Measurements from ENCODE around the gene FAM200B.

Gene FAM200B

DNA sequence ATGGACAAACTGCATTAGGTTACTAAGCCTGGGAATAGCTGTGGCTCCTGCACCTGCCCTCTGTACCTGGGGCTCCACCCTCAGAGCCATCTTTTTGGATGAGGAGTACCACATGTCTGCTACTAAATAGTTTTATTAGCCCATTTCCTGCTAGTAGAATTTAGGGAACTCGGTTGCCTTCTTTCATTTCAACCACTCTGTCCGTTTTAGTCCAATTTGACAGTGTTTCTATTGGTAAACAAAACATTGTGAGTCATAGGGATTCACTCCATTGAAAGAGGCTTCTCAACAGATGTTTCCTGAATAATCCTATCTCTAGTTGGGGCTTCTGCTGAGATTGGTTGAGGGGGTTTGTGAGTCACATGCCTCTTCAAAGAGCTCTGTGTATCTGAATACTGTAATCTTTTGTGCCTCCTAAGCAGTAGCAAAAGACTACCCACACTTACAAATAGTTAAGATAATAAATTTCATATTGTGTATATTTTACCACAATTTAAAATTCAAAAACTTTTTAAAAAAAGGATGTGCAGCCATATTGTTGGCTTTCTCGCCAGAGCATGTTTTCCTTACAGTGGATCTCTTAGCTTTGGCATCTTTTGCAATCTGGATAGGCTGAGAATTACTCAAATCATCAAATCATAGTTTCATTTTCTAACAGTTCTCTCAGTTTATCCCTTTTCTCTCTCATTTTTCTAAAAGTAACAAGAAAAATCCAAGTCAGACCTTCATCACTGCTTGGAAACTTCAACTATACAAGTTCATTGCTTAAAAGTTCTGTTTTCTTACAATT, 9.9 kb downstream of the FAM200B start:
- peak; percentile 28 for DNase-seq
- in situ Hi-C loops (cut with MboI; ENCODE audit: low pct_unique_long_range_greater_than_20kb, low sequenced_read_pairs): no loop called here

DNA sequence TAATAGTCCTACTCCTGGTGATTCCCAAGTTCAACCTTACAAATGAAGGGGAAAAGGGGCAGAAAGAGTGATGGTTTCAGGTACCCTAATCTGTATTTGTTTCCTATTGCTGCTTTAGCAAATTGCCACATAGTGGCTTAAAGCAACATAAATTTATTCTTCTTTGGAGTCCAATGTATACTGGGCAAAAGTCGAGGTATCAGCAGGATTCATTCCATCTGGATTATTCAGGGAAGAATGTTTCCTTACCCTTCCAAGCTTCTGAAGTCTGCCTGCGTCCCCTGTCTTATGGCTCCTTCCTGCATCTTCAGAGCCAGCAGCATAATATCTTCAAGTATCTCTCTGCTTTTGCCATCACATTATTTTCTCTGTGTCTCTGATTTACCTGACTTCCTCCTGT, 11.0 kb downstream of the FAM200B start:
- no peak for DNase-seq
- in situ Hi-C loops (cut with MboI; ENCODE audit: low pct_unique_long_range_greater_than_20kb, low sequenced_read_pairs): no loop called here

DNA sequence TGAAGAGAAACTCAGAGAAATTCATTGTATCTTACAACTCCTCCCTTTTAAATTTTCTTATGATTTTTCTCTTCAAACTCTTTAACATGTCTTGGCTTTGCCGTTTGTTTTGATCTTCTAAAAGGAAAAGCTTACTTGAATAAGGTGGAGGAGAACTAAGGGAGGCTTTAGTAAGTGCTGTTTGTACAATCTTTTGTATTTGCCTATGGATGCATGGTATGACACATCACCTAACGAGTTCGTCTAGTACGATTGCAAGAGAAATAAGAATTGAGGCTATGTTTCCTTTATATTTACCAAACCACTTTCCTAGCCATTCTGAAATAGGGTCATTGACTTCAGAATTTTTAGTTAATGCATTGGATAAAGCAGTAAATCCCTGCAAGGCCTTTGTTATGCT, 12.8 kb downstream of the FAM200B start:
- in situ Hi-C loops (cut with MboI; ENCODE audit: low pct_unique_long_range_greater_than_20kb, low sequenced_read_pairs): no loop called here
- no peak for DNase-seq

DNA sequence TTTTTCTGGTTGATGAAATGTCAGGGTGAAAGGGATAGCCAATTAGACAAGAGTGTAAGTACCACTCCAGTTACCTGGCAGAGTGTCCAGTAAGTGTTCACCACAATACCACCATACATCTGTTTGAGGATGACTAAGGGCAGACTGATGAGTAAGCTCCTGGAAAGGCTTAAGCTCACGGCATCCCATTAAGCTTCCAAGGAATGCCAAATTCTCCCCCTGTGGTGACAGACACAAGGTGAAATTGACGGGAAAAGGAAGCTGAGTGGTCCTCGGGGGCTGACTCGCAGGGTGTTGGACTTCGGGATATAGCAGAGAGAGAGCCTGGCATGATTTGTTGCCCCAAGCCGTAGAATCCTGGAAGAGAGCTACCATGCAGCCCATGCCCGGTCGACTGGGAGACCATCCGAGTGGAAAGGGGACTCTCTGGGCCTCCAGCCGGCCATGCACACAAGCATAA, 13.6 kb downstream of the FAM200B start:
- DNase-seq: no peak
- in situ Hi-C loops (cut with MboI; ENCODE audit: low pct_unique_long_range_greater_than_20kb, low sequenced_read_pairs): no loop called here

DNA sequence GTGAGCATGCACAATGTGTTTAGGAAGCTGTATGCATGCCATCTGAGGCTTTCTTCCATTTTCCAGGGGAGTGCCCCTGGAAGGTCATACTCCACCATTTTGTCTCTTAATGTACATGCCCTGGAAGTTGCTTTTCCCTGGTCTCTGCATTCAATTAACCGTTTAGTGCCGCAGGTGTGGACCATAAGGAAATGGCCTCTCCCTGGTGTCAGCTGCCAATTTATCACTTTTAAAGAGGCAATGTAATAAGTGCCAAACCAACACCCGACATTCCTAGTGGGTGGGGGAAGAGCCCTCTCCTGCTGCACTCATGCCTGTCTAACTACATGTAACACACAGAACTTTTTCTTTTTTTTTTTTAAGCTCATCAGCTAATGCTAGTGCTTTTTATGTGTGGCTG, 14.1 kb downstream of the FAM200B start:
- in situ Hi-C loops (cut with MboI; ENCODE audit: low pct_unique_long_range_greater_than_20kb, low sequenced_read_pairs): no loop called here
- DNase-seq: no peak

DNA sequence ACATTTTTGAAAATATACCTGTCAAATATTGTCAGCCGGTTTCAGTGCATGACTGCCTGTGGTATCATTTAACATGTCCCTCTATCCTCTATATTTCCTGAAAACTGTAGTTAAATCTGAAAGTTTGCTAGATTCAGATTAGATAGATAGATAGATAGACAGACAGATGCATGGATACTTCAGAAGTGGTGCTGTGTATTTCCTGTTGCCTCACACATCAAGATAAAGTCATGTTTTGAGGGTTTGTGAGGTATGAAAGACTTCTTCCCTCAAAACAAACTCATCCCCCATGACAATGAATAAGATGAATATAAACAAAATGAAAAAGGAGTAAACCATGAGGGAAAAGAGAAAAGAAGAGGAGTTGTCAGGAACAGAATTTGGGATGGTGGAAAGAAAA, 15.2 kb downstream of the FAM200B start:
- no peak for DNase-seq
- in situ Hi-C loops (cut with MboI; ENCODE audit: low pct_unique_long_range_greater_than_20kb, low sequenced_read_pairs): no loop called here

DNA sequence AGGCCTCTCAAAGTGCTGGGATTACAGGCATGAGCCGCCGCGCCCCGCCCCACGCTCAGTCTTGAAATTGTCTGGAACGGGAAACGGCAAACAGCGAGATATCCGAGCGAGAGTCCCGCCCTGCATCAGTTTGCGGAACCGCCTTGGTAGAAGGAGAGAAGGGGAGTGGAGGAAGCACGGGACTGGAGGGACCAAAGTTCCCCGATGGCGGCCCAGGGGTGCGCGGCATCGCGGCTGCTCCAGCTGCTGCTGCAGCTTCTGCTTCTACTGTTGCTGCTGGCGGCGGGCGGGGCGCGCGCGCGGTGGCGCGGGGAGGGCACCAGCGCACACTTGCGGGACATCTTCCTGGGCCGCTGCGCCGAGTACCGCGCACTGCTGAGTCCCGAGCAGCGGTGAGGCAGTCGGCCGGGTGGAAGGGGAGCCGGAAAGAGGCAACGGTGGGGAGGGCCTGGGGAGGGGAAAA, 21.3 kb downstream of the FAM200B start, which contains the start of gene BST1:
TSS of gene BST1 (plus strand) at position 125 of the 463 bp plus-strand sequence. CDS start at position 205, 80 bp downstream.
- peak; percentile 86 for DNase-seq
- in situ Hi-C loops (cut with MboI; ENCODE audit: low pct_unique_long_range_greater_than_20kb, low sequenced_read_pairs): no loop called here

DNA sequence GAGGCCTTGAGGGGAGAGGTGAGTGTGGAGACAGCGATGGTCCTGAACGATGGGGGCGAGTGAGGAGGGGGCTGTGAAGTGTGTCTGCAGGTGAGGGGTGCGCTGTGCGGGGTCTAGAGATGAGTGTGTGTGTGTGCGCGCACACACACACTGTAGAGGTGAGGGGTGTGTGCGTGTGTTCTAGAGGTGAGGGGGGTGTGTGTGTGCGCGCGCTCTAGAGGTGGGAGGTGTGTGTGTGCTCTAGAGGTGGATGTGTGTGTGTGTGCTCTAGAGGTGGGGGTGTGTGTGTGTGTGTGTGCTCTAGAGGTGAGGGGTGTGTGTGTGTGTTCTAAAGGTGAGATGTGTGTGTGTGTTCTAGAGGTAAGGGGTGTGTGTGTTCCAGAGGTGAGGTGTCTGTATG, 21.8 kb downstream of the FAM200B start:
- DNase-seq: no peak
- in situ Hi-C loops (cut with MboI; ENCODE audit: low pct_unique_long_range_greater_than_20kb, low sequenced_read_pairs): no loop called here

DNA sequence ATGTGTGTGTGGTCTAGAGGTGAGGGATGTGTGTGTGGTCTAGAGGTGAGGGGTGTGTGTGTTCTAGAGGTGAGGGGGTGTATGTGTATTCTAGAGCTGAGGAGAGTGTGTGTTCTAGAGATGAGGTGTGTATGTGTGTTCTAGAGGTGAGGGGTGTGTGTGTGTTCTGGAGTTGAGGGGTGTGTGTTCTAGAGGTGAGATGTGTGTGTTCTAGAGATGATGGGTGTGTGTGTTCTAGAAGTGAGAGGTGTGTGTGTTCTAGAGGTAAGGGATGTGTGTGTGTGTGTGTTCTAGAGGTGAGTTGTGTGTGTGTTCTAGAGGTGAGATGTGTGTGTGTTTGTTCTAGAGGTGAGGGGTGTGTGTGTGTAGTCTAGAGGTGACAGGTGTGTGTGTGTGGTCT, 22.5 kb downstream of the FAM200B start:
- in situ Hi-C loops (cut with MboI; ENCODE audit: low pct_unique_long_range_greater_than_20kb, low sequenced_read_pairs): no loop called here
- no peak for DNase-seq

DNA sequence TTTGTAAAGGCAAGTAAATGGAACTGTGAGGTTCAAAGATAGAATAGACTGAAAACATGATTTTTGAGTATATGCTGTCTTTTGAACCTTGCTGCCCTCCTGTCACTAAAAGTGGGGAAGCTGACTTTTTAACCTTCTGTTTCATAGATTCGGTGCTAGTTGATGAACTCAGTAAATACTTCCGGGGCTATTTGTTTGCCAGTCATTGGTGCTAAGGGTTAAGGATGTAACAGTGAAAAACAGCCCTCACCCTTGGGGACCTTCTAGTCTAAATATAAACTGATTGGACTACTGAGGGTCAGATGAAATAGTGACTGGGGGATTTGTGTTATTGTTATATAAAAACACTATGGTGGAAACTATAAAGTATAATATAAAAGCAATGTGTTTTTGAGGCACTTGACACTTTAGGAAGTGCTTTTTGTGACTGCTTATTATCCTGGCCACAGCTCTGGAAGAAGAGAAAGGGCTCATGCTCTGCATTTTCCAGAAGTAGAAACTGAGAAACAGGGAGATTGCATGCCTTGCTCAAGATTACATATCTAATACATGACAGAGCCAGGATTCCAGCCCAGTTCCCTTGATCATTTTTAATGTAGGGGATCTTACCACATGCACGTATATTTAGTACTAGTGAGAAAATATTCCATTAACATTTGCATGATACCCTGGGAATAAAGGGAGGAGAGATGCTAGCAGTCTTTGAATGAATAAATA, 25.2 kb downstream of the FAM200B start:
- in situ Hi-C loops (cut with MboI; ENCODE audit: low pct_unique_long_range_greater_than_20kb, low sequenced_read_pairs): no loop called here
- DNase-seq: no peak

DNA sequence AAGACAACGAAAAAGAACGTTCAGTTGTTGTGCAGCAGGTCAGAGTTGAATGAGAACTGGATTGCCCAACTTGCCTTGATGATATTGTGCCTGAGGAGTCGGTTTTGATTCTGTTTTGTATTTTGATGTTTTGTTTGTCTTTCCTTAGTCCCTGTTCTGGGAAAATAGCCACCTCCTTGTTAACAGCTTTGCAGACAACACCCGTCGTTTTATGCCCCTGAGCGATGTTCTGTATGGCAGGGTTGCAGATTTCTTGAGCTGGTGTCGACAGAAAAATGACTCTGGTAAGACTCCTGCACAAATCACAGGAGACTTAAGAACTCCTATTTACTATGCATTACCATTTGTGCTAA, 25.7 kb downstream of the FAM200B start:
- in situ Hi-C loops (cut with MboI; ENCODE audit: low pct_unique_long_range_greater_than_20kb, low sequenced_read_pairs): no loop called here

DNA sequence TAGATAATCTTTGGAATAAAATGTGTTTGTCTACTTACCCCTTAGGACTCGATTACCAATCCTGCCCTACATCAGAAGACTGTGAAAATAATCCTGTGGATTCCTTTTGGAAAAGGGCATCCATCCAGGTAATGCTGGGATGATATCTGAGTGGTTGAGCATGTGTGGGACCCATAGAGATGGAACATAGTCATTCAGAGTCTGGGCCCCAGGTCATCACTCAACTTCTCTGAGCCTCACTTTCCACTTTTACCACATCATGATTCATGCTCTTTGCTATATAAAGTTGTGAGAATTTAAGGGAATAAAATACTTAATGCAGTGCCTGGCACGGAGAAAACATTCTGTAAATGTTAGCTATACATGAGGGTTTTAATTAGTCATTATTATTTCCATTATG, 30.1 kb downstream of the FAM200B start:
- DNase-seq: no peak
- in situ Hi-C loops (cut with MboI; ENCODE audit: low pct_unique_long_range_greater_than_20kb, low sequenced_read_pairs): no loop called here

More for the DNA sequence above, 25.7 kb downstream of the FAM200B start:
- DNase-seq: no peak

DNA sequence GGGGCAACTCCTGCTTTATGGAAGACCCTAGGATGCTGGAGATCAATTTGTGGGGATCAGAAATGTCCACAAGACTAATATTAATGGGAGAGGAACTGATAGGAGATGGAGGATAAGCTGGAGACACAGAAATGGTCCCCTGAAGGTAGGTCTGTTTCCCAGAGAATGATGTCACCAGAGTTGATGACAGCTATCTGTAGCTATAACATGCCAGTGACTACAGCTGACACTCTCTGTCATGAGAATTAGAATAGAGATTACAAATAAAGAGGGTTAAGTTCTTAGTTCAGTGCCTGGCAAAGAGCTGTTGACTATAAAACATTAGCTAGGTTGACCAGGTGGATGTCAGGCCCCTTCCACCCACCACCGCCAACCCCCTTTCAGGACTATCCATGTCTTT, 30.6 kb downstream of the FAM200B start:
- in situ Hi-C loops (cut with MboI; ENCODE audit: low pct_unique_long_range_greater_than_20kb, low sequenced_read_pairs): no loop called here
- no peak for DNase-seq

DNA sequence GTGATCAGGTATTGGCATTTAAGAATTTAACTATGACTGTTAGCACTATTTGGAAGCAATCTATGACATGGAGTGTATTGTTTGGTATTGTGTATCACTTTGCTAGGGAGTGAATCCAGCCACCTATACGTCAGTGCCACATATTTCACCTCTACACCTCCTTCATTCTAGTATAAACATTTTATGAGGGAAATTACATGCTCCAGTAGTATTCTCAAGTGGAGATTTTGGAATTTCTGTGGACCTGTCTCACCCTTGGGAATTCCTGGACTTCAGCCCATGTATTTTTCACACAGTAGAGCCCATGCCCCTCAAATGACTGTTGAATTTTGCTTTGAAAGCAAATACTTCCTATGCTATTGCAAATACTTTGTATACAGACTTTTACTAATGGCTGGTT, 32.5 kb downstream of the FAM200B start:
- in situ Hi-C loops (cut with MboI; ENCODE audit: low pct_unique_long_range_greater_than_20kb, low sequenced_read_pairs): no loop called here
- no peak for DNase-seq

DNA sequence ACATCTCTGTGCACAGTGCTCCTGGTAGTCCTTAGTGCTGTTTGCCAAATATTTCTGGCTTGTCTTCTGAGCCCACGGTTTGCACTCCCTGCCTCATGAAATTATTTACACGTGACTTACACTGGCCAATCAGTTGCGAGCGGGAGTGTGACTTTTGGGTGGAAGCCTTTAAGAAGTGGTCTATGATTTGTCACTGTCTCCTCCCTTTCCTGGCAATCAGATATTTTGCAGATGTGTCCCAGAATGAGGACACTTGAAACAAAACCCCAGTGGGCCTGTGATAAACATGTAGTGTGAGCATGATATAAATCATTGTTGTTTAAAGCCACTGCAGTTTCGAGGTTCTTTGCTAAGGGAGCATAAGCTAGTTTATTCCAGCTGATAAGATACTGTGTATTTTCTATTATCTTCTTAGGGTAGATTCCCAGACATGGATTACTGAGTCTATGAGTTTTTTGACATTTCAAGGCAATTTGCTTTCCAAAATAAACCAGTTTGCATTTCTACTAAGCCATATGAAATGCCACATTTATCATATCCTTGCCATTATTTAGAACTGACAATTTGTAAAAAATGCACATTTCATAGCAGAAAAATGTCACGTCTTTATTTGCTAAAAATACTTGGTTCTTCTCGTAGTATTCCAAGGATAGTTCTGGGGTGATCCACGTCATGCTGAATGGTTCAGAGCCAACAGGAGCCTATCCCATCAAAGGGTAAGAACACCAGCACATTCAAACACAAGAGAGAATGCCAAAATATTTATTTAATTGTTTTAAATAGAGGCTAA, 33.2 kb downstream of the FAM200B start:
- in situ Hi-C loops (cut with MboI; ENCODE audit: low pct_unique_long_range_greater_than_20kb, low sequenced_read_pairs): no loop called here
- no peak for DNase-seq

DNA sequence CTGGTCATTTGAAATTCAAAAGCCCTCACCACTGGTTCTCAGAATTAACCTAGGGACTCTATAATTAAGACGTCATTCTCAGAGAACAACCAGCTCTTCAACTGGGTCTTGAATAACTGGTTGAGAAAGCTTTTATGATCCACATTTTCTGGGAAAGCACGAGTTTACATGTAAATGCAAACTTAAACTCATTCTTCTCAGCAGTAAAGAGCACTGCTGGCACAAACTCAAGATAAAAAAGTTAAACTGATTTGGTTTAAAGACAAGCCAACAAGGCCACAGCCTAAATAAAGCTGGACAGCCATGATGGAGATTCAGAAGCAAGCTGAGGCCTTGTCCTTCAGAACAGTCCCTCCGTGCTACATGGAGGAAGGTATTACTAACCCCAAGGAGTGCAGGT, 34.5 kb downstream of the FAM200B start:
- DNase-seq: no peak
- in situ Hi-C loops (cut with MboI; ENCODE audit: low pct_unique_long_range_greater_than_20kb, low sequenced_read_pairs): no loop called here

DNA sequence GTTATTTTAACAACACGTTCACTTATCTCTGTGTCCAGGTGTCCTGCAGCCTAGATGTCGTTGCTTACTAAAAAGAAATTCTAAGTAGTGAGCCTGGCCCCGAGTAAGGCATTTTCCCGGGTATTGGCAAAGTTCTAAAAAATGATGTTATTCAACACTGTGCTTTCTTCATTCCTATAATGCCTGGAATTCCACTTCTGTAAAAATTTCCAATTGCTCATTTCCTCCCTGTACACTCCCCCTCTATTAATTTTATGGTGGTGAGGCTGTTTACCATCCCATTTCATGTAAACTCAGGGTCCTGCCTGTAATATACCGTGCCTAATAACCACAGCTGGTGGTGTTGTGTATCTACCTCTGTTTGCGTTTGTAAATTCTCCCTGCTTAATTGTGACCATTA, 35.5 kb downstream of the FAM200B start:
- DNase-seq: no peak
- in situ Hi-C loops (cut with MboI; ENCODE audit: low pct_unique_long_range_greater_than_20kb, low sequenced_read_pairs): no loop called here

DNA sequence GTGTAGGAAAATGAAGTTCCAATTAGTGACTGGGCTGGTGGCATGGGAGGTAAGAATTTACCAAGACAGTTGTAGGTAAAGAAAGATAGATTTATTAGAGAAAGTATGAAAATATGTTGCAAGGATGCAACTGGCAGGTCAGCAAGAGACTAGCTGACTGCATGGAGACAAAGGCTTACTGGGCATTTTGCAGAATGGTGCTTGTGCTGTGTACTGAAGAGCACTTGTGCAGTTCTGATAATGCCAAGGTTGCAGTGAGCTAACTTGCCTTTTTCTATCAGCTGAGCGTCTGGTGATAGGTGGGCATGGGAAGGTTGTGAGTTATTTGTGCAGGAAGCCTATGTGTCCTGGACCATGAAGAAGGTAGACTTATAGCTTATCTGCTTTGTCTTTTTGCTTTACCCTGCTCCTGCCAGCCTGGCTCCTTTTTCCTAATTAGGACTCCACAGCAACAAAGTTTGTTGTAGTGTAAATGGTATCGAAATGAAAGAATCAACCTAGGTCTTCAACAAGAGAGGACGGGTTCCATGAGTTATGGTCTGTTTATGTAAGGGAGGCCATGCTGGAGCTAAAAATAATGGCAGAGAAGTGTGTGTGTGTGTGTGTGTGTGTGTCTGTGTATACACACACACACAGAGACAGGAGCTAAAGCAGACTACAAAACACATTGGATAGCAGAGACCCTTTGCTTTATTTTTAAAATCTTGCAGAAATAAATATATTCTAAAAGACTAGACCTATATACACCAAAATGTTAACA, 36.2 kb downstream of the FAM200B start:
- in situ Hi-C loops (cut with MboI; ENCODE audit: low pct_unique_long_range_greater_than_20kb, low sequenced_read_pairs): no loop called here
- no peak for DNase-seq

DNA sequence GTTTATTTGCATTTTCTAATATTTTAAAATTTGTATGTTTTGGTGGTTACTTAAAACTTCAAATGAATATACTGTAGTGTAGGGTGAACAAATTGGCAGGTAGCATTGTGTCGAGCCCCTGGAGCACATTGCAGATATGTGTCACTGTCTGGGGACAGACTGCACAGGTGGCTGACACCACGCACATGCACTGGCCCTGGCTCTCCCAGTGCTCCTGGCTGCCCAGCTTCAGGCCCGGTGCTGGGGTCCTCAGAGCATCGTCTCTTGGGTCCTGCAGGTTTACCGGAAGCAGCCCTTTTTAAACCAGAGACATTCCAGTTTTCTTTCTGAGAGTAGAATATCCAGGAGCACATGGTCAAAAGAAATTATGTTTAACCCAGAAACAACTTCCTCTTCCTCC, 36.8 kb downstream of the FAM200B start:
- in situ Hi-C loops (cut with MboI; ENCODE audit: low pct_unique_long_range_greater_than_20kb, low sequenced_read_pairs): no loop called here
- no peak for DNase-seq

Measured in KBM-7 (cell line).